Ascending aorta (tissue), 2 donors: ENCODE results near the gene TMIGD2. TPM values are rescaled to one million over a fixed set of nuclear protein-coding genes. Genes with fewer than 3 reads are reported as not detected.

Experiments
- DNase-seq, 2 donors: peaks; one replicate each; pipeline ENCODE4 v3.0.0-alpha.2; 2019; ENCODE audit warnings: low spot score in 2 of 2
- H3K27ac ChIP-seq, 2 donors: fragments of 200-600 bp; sonication (generic); one replicate each; pipeline ENCODE4 v1.5.1; 2016 to 2017; ENCODE audit warnings: mild to moderate bottlenecking in 1 of 2
- H3K27me3 ChIP-seq: fragments of 200-600 bp; sonication (generic); one replicate; pipeline ENCODE4 v1.5.1; 2017
- H3K36me3 ChIP-seq, 2 donors: fragments of 200-600 bp; sonication (generic); one replicate each; pipeline ENCODE4 v1.5.1; 2016
- H3K4me1 ChIP-seq, 2 donors: fragments of 200-600 bp; sonication (generic); one replicate each; pipeline ENCODE4 v1.5.1; 2016 to 2017; ENCODE audit warnings: mild to moderate bottlenecking in 1 of 2
- H3K4me3 ChIP-seq, 2 donors: fragments of 200-600 bp; sonication (generic); one replicate each; pipeline ENCODE4 v1.5.1; 2016 to 2017; ENCODE audit warnings: mild to moderate bottlenecking in 1 of 2
- H3K9me3 ChIP-seq, 2 donors: fragments of 200-600 bp; sonication (generic); one replicate each; pipeline ENCODE4 v1.5.1; 2016
- CTCF ChIP-seq, 3 experiments: fragments of 200-600 bp in 2 of 3; fragments of 450-650 bp in 1 of 3; sonication (generic) in 2 of 3; IDR thresholded peaks; one replicate each; pipeline ENCODE4 v1.5.1; 2016 to 2019; ENCODE audit warnings: antibody characterized with exemption in 3 of 3, mild to moderate bottlenecking in 1 of 3, moderate library complexity in 1 of 3
- intact Hi-C: fragments of 100-400 bp; cut with DNase I; formaldehyde crosslinking; loops from one replicate; pipeline ENCODE4 v1.15.1; 2023
- total RNA-seq: library from RNA; depleted of rRNA; stranded (reverse); fragments of >200 nt; gene quantifications from one replicate; pipeline ENCODE4 v1.1.0, GENCODE V29; 2016

TMIGD2 gene
- total RNA-seq, 1 donor from 2014 or later = not detected

GRCh38 chr19:4318460-4318859 lies 16.3 kb upstream of the TMIGD2 start:
- no peaks in the 10 kb centered on the region for H3K4me1 ChIP-seq
- H3K27me3 ChIP-seq = no peaks in the 10 kb centered on the region
- DNase-seq = no peak
- no peak for TF ChIP-seq CTCF (IDR thresholded peaks at IDR 0.05)
- no peaks in the 10 kb centered on the region for H3K36me3 ChIP-seq
- H3K4me3 ChIP-seq = no peak overlapping the region
- H3K27ac ChIP-seq = no peak overlapping the region
- intact Hi-C loops = no loop called here
- H3K9me3 ChIP-seq = no peaks in the 10 kb centered on the region

- no peak overlapping the region for H3K27ac ChIP-seq
- no peaks in the 10 kb centered on the region for H3K9me3 ChIP-seq
- H3K4me1 ChIP-seq = no peaks in the 10 kb centered on the region
- TF ChIP-seq CTCF (IDR thresholded peaks at IDR 0.05) = no peak
- H3K4me3 ChIP-seq = no peak overlapping the region
- DNase-seq = no peak
- no peaks in the 10 kb centered on the region for H3K27me3 ChIP-seq
- H3K36me3 ChIP-seq = no peaks in the 10 kb centered on the region
- intact Hi-C loops = no loop called here
Observed at GRCh38 chr19:4316956-4317355, 14.8 kb upstream of the TMIGD2 start.

- Histone ChIP-seq H3K36me3 (no peaks in the 10 kb centered on the region), H3K4me3 (no peak overlapping the region), H3K4me1 (no peaks in the 10 kb centered on the region), H3K27me3 (no peaks in the 10 kb centered on the region), H3K27ac (no peak overlapping the region), H3K9me3 (no peaks in the 10 kb centered on the region)
- no peak for TF ChIP-seq CTCF (IDR thresholded peaks at IDR 0.05)
- intact Hi-C loops = no loop called here
- no peak for DNase-seq
Observed at GRCh38 chr19:4313847-4314490, 11.8 kb upstream of the TMIGD2 start.

- H3K27ac ChIP-seq = no peak overlapping the region
- H3K36me3 ChIP-seq = no peaks in the 10 kb centered on the region
- H3K4me3 ChIP-seq = no peak overlapping the region
- no peaks in the 10 kb centered on the region for H3K4me1 ChIP-seq
- H3K9me3 ChIP-seq = no peaks in the 10 kb centered on the region
- no peak for DNase-seq
- TF ChIP-seq CTCF (IDR thresholded peaks at IDR 0.05) = no peak
- intact Hi-C loops = no loop called here
- no peaks in the 10 kb centered on the region for H3K27me3 ChIP-seq
Observed at GRCh38 chr19:4310247-4311121, 8.3 kb upstream of the TMIGD2 start.

- no peaks in the 10 kb centered on the region for H3K9me3 ChIP-seq
- no peaks in the 10 kb centered on the region for H3K27me3 ChIP-seq
- no peak overlapping the region for H3K4me3 ChIP-seq
- no peak for TF ChIP-seq CTCF (IDR thresholded peaks at IDR 0.05)
- DNase-seq = no peak
- H3K36me3 ChIP-seq = no peaks in the 10 kb centered on the region
- no peaks in the 10 kb centered on the region for H3K4me1 ChIP-seq
- H3K27ac ChIP-seq = no peak overlapping the region
- intact Hi-C loops = loop anchor here (2.0 kb wide), 1 partner anchor 33 kb away; no protein-coding TSS in a partner anchor
Observed at GRCh38 chr19:4305659-4306058, 3.5 kb upstream of the TMIGD2 start.
